Ascending aorta (tissue), 2 donors: ENCODE measurements around the gene NLRC5. TPM values are rescaled to one million over a fixed set of nuclear protein-coding genes. Genes with fewer than 3 reads are reported as not detected.

Experiments used
- DNase-seq, 2 donors: peaks; one replicate each; pipeline ENCODE4 v3.0.0-alpha.2; 2019; ENCODE audit warnings: low spot score in 2 of 2
- H3K27ac ChIP-seq, 2 donors: fragments of 200-600 bp; sonication (generic); one replicate each; pipeline ENCODE4 v1.5.1; 2016 to 2017; ENCODE audit warnings: mild to moderate bottlenecking in 1 of 2
- H3K27me3 ChIP-seq: fragments of 200-600 bp; sonication (generic); one replicate; pipeline ENCODE4 v1.5.1; 2017
- H3K36me3 ChIP-seq, 2 donors: fragments of 200-600 bp; sonication (generic); one replicate each; pipeline ENCODE4 v1.5.1; 2016
- H3K4me1 ChIP-seq, 2 donors: fragments of 200-600 bp; sonication (generic); one replicate each; pipeline ENCODE4 v1.5.1; 2016 to 2017; ENCODE audit warnings: mild to moderate bottlenecking in 1 of 2
- H3K4me3 ChIP-seq, 2 donors: fragments of 200-600 bp; sonication (generic); one replicate each; pipeline ENCODE4 v1.5.1; 2016 to 2017; ENCODE audit warnings: mild to moderate bottlenecking in 1 of 2
- H3K9me3 ChIP-seq, 2 donors: fragments of 200-600 bp; sonication (generic); one replicate each; pipeline ENCODE4 v1.5.1; 2016
- CTCF ChIP-seq, 3 experiments: fragments of 200-600 bp in 2 of 3; fragments of 450-650 bp in 1 of 3; sonication (generic) in 2 of 3; IDR thresholded peaks; one replicate each; pipeline ENCODE4 v1.5.1; 2016 to 2019; ENCODE audit warnings: antibody characterized with exemption in 3 of 3, mild to moderate bottlenecking in 1 of 3, moderate library complexity in 1 of 3
- intact Hi-C: fragments of 100-400 bp; cut with DNase I; formaldehyde crosslinking; loops from one replicate; pipeline ENCODE4 v1.15.1; 2023
- total RNA-seq: library from RNA; depleted of rRNA; stranded (reverse); fragments of >200 nt; gene quantifications from one replicate; pipeline ENCODE4 v1.1.0, GENCODE V29; 2016

The NLRC5 gene
- total RNA-seq, 1 donor from 2014 or later: 46.7 TPM

GRCh38 chr16:56980792-56981724, 8.3 kb upstream of the NLRC5 start:
- H3K9me3 ChIP-seq: no peaks in the 10 kb centered on the region
- peaks cover 0 to 13% of the 10 kb centered on the region in 2 donors for H3K4me1 ChIP-seq
- peak overlapping the region in 1 of 2 donors; percentile 29 for H3K27ac ChIP-seq
- no peak for TF ChIP-seq CTCF (IDR thresholded peaks at IDR 0.05)
- H3K36me3 ChIP-seq: no peaks in the 10 kb centered on the region
- no peaks in the 10 kb centered on the region for H3K27me3 ChIP-seq
- no peak overlapping the region for H3K4me3 ChIP-seq
- intact Hi-C loops: no loop called here
- DNase-seq: no peak

- Histone ChIP-seq H3K4me3 (no peak overlapping the region), H3K9me3 (no peaks in the 10 kb centered on the region), H3K4me1 (peaks cover 0 to 14% of the 10 kb centered on the region in 2 donors), H3K27me3 (no peaks in the 10 kb centered on the region), H3K27ac (peak overlapping the region in 1 of 2 donors; percentile 29), H3K36me3 (no peaks in the 10 kb centered on the region)
- DNase-seq: no peak
- intact Hi-C loops: no loop called here
- TF ChIP-seq CTCF (IDR thresholded peaks at IDR 0.05): no peak
Observed at GRCh38 chr16:56981729-56982271, 7.6 kb upstream of the NLRC5 start.

- TF ChIP-seq CTCF (IDR thresholded peaks at IDR 0.05): no peak
- intact Hi-C loops: no loop called here
Observed at GRCh38 chr16:56982695-56983094, 6.7 kb upstream of the NLRC5 start.

GRCh38 chr16:56983211-56983751, 6.1 kb upstream of the NLRC5 start:
- no peak overlapping the region for H3K27ac ChIP-seq
- no peaks in the 10 kb centered on the region for H3K36me3 ChIP-seq
- no peaks in the 10 kb centered on the region for H3K9me3 ChIP-seq
- peaks cover 0 to 14% of the 10 kb centered on the region in 2 donors for H3K4me1 ChIP-seq
- DNase-seq: no peak
- H3K27me3 ChIP-seq: no peaks in the 10 kb centered on the region
- intact Hi-C loops: no loop called here
- H3K4me3 ChIP-seq: no peak overlapping the region
- no peak for TF ChIP-seq CTCF (IDR thresholded peaks at IDR 0.05)

More at GRCh38 chr16:56982695-56983094, 6.7 kb upstream of the NLRC5 start:
- Histone ChIP-seq H3K4me1 (peaks cover 0 to 14% of the 10 kb centered on the region in 2 donors), H3K9me3 (no peaks in the 10 kb centered on the region), H3K27me3 (no peaks in the 10 kb centered on the region), H3K27ac (no peak overlapping the region), H3K4me3 (no peak overlapping the region), H3K36me3 (no peaks in the 10 kb centered on the region)
- no peak for DNase-seq

- no peak for TF ChIP-seq CTCF (IDR thresholded peaks at IDR 0.05)
- Histone ChIP-seq H3K36me3 (no peaks in the 10 kb centered on the region), H3K9me3 (no peaks in the 10 kb centered on the region), H3K4me1 (peaks cover 0 to 20% of the 10 kb centered on the region in 2 donors), H3K4me3 (no peak overlapping the region), H3K27me3 (no peaks in the 10 kb centered on the region), H3K27ac (no peak overlapping the region)
- DNase-seq: no peak
- intact Hi-C loops: no loop called here
Observed at GRCh38 chr16:56984639-56985038, 4.7 kb upstream of the NLRC5 start.
